HFFc6 (cell line): Measurements from ENCODE around the gene RAPGEF5. TPM values are rescaled to one million over a fixed set of nuclear protein-coding genes. Genes with fewer than 3 reads are reported as not detected.

ENCODE experiments used
- DNase-seq: peaks from one replicate; pipeline ENCODE4 v3.0.0-alpha.2; 2018
- H3K27ac Mint-ChIP-seq: 2 replicates; pipeline ENCODE4 v1.8.0; 2020; ENCODE audit warnings: mild to moderate bottlenecking, mixed read lengths
- H3K27me3 Mint-ChIP-seq: 2 replicates; pipeline ENCODE4 v1.8.0; 2021; ENCODE audit warnings: mild to moderate bottlenecking, moderate library complexity, mixed read lengths; ENCODE audit not compliant: insufficient read depth
- H3K36me3 Mint-ChIP-seq: 2 replicates; pipeline ENCODE4 v1.8.0; 2021; ENCODE audit warnings: low read depth, mixed read lengths
- H3K4me1 Mint-ChIP-seq: 2 replicates; pipeline ENCODE4 v1.8.0; 2020; ENCODE audit warnings: low read depth, mixed read lengths
- H3K4me3 Mint-ChIP-seq: 2 replicates; pipeline ENCODE4 v1.8.0; 2020; ENCODE audit warnings: mild to moderate bottlenecking, moderate library complexity, mixed read lengths
- H3K9me3 Mint-ChIP-seq: 2 replicates; pipeline ENCODE4 v1.8.0; 2020; ENCODE audit warnings: mild to moderate bottlenecking, mixed read lengths
- CTCF ChIP-seq: fragments of 200-600 bp; sonication (generic); IDR thresholded peaks from 2 replicates; pipeline ENCODE4 v1.5.0; 2021; ENCODE audit warnings: antibody characterized with exemption, mild to moderate bottlenecking
- total RNA-seq, 6 experiments: library from RNA; stranded (reverse); fragmentation: NEBNext Ultra II Directional; extraction: Animal tissue kit (Norgen Biotek cat#: 25700); gene quantifications; 2 replicates in 1 of 6; 3 replicates in 5 of 6; pipeline ENCODE4 v1.2.3, GENCODE V29; 2021

The RAPGEF5 gene
- total RNA-seq, 6 experiments from 2014 or later: 0.33 to 2.4 (median 1.3) TPM

GRCh38 chr7:22387583-22387982 is 30.6 kb upstream of the RAPGEF5 start:
- H3K9me3 Mint-ChIP-seq: no peaks in the 10 kb centered on the region
- peaks cover 16% of the 10 kb centered on the region for H3K4me1 Mint-ChIP-seq
- no peak overlapping the region; the same call in 1 of the 2 replicates for H3K27ac Mint-ChIP-seq
- TF ChIP-seq CTCF: no peak
- no peaks in the 10 kb centered on the region; the same call in none of the 2 replicates for H3K27me3 Mint-ChIP-seq
- DNase-seq: peak; percentile 35
- H3K36me3 Mint-ChIP-seq: no peaks in the 10 kb centered on the region
- H3K4me3 Mint-ChIP-seq: no peak overlapping the region

GRCh38 chr7:22386865-22387264 is 29.9 kb upstream of the RAPGEF5 start:
- Mint-ChIP-seq H3K4me3 (no peak overlapping the region), H3K36me3 (no peaks in the 10 kb centered on the region), H3K27me3 (no peaks in the 10 kb centered on the region; the same call in none of the 2 replicates), H3K9me3 (no peaks in the 10 kb centered on the region), H3K27ac (no peak overlapping the region), H3K4me1 (peaks cover 16% of the 10 kb centered on the region)
- DNase-seq: no peak
- no peak for TF ChIP-seq CTCF

GRCh38 chr7:22386206-22386858 is 29.4 kb upstream of the RAPGEF5 start:
- no peak overlapping the region for H3K4me3 Mint-ChIP-seq
- no peaks in the 10 kb centered on the region for H3K9me3 Mint-ChIP-seq
- H3K27me3 Mint-ChIP-seq: peaks cover under 1% of the 10 kb centered on the region
- H3K36me3 Mint-ChIP-seq: no peaks in the 10 kb centered on the region
- TF ChIP-seq CTCF: no peak
- no peak for DNase-seq
- H3K27ac Mint-ChIP-seq: no peak overlapping the region
- H3K4me1 Mint-ChIP-seq: peaks cover 16% of the 10 kb centered on the region

- Mint-ChIP-seq H3K27me3 (peaks cover 2% of the 10 kb centered on the region), H3K36me3 (no peaks in the 10 kb centered on the region), H3K9me3 (no peaks in the 10 kb centered on the region), H3K4me3 (no peak overlapping the region), H3K27ac (no peak overlapping the region), H3K4me1 (peaks cover 11% of the 10 kb centered on the region)
- no peak for TF ChIP-seq CTCF
- no peak for DNase-seq
Measured at GRCh38 chr7:22385326-22385725, 28.4 kb upstream of the RAPGEF5 start.

- Mint-ChIP-seq H3K4me1 (peaks cover 7% of the 10 kb centered on the region), H3K27ac (no peak overlapping the region), H3K27me3 (peaks cover 4% of the 10 kb centered on the region; the same call in 1 of the 2 replicates), H3K9me3 (no peaks in the 10 kb centered on the region), H3K36me3 (no peaks in the 10 kb centered on the region), H3K4me3 (no peak overlapping the region)
- no peak for DNase-seq
- TF ChIP-seq CTCF: no peak
Measured at GRCh38 chr7:22380333-22380732, 23.4 kb upstream of the RAPGEF5 start.
